Mucosa of descending colon (tissue), 3 donors: ENCODE measurements around the gene ACVR1B. TPM values are rescaled to one million over a fixed set of nuclear protein-coding genes. Genes with fewer than 3 reads are reported as not detected.

Source experiments
- ATAC-seq: fragments of 200-7000 bp; cut with Tn5 transposase; one replicate; pipeline ENCODE4 v1.9.1; 2020; ENCODE audit warnings: mild to moderate bottlenecking, moderate library complexity
- DNase-seq, 3 donors: peaks; one replicate each; pipeline ENCODE4 v3.0.0-alpha.2; 2020
- H3K36me3 ChIP-seq: fragments of 200-600 bp; one replicate; pipeline ENCODE4 v1.8.0; 2021; ENCODE audit warnings: low read depth, mild to moderate bottlenecking
- H3K4me1 ChIP-seq: fragments of 200-600 bp; one replicate; pipeline ENCODE4 v1.8.0; 2021; ENCODE audit warnings: low read depth, mild to moderate bottlenecking
- H3K4me3 ChIP-seq: fragments of 200-600 bp; one replicate; pipeline ENCODE4 v1.8.0; 2021; ENCODE audit warnings: mild to moderate bottlenecking
- H3K9me3 ChIP-seq: fragments of 200-600 bp; one replicate; pipeline ENCODE4 v1.8.0; 2021; ENCODE audit warnings: mild to moderate bottlenecking
- CTCF ChIP-seq: fragments of 200-600 bp; IDR thresholded peaks from one replicate; pipeline ENCODE4 v1.8.0; 2022; ENCODE audit warnings: antibody characterized with exemption, mild to moderate bottlenecking
- intact Hi-C, 2 donors: fragments of 100-400 bp; cut with DNase I in 1 of 2; cut with micrococcal nuclease in 1 of 2; formaldehyde crosslinking; loops; one replicate each; pipeline versions ENCODE4 v1.11.0 to v1.11.1; 2022; cut with DNase I, micrococcal nuclease
- total RNA-seq, 3 donors: library from RNA; stranded (reverse); fragmentation: NEBNext Ultra II Directional in 2 of 3; extraction: Animal tissue kit (Norgen Biotek cat#: 25700) in 2 of 3; gene quantifications; one replicate each; pipeline versions ENCODE4 v1.2.1 to v1.2.4, GENCODE V29; 2021 to 2023
- donor health status: DM: no; HTN: no; CAD: no; lungs with moderate emphysema.
- donor health status: DM: no; HTN: no; CAD: no.
- donor health status: DM: no; HTN: yes; CAD: no.

Gene ACVR1B
- total RNA-seq, 3 donors from 2014 or later: 42.4 to 95.7 (median 77.3) TPM

DNA sequence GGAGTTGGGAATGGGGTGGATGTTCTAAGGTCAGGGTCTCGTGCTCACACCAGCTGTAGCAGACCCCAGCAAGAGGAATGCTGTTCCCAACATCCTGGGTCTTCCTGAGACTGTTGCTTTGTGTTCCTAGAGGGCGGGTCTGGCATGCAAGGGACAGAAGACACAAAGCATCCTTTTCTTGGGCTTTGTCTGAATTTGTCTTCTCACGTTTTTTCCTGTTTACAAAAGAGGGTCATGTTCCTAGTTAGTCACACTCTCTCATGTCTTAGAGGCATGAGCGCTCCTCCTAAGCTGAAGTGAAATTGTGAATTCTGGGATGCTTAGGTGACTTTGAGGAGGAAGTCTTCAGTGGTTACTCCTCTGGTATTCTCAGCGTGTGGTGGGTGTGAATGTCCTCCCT is 45.6 kb downstream of the ACVR1B start:
- TF ChIP-seq CTCF: no peak
- intact Hi-C loops: no loop called here
- ATAC-seq (no peak), DNase-seq (no peak)
- no peak overlapping the region for H3K4me3 ChIP-seq
- H3K36me3 ChIP-seq: no peaks in the 10 kb centered on the region
- no peaks in the 10 kb centered on the region for H3K9me3 ChIP-seq
- no peaks in the 10 kb centered on the region for H3K4me1 ChIP-seq

GRCh38 chr12:52003016-52003550 is 51.6 kb downstream of the ACVR1B start:
- Histone ChIP-seq H3K4me3 (no peak overlapping the region), H3K4me1 (no peaks in the 10 kb centered on the region), H3K9me3 (no peaks in the 10 kb centered on the region), H3K36me3 (no peaks in the 10 kb centered on the region)
- intact Hi-C loops: no loop called here
- no peak for TF ChIP-seq CTCF
- DNase-seq (no peak), ATAC-seq (no peak)

GRCh38 chr12:52003591-52003990 is 52.1 kb downstream of the ACVR1B start:
- DNase-seq (no peak), ATAC-seq (no peak)
- H3K4me3 ChIP-seq: no peak overlapping the region
- intact Hi-C loops: no loop called here
- no peaks in the 10 kb centered on the region for H3K4me1 ChIP-seq
- no peaks in the 10 kb centered on the region for H3K9me3 ChIP-seq
- no peaks in the 10 kb centered on the region for H3K36me3 ChIP-seq
- no peak for TF ChIP-seq CTCF

DNA sequence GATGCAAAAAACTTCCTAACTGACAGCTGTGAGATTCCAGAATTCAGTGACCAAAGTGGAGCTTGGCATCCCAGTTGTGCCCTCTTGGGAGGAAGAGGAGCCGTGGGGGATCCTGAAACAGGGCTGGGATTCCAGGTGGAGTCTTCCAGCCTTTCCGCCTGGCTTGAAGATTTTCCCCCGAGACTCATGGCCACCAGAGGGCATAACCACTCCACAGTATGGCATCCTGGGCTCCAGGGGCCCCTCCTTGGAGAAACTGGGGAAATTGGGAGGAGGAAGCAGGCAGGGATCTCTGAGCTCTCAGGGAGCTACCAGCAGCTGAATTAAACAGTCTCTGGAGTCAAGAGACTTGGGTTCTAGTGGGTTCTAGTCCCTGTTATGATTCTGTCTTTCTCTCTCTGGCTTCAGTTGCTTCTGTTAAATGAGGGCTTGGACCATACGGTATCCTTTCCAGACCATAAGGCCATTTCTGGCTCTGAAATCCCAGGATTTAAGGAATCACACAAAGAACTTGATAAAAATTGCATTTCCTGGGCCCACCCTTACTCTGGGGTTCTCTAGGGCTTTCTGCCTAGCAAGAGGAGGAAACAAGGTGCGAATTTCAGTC is 52.6 kb downstream of the ACVR1B start:
- intact Hi-C loops: no loop called here
- peak; percentile 36 for ATAC-seq
- TF ChIP-seq CTCF: no peak

DNA sequence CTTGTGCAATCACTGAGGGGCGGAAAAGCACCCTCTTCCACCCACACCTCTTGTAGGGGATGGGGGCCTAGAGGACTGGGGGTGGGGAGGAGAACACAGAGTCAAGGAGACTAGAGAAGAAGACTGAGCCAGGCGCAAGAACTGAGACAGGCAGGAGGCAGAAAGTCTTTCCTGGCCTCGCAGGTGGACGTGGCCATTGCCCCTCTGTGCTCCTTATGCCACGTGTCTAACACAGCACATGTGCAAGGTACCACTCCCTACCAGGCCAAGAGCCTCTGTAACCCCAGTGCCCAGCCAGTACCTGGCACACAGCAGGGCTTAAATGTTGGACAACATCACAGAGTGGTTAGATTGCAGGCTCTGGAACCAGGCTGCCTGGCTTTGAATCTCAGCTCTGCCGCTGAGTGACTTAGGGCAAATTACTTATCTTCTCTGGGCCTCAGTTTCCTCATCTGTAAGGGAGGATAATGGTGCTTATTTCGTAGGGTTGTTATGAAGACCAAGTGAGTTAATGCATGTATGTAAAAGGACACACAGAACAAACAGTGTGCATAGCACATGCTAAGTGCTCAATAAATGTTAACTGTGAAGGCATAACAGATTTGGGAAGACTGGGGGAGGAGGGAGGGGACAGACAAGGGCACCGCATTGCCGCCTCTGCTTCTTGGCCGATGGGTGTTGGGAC is 53.9 kb downstream of the ACVR1B start:
- TF ChIP-seq CTCF: no peak
- intact Hi-C loops: no loop called here
- Histone ChIP-seq H3K9me3 (no peaks in the 10 kb centered on the region), H3K36me3 (no peaks in the 10 kb centered on the region), H3K4me1 (no peaks in the 10 kb centered on the region), H3K4me3 (no peak overlapping the region)
- DNase-seq (no peak), ATAC-seq (no peak)

More for the DNA sequence above, 52.6 kb downstream of the ACVR1B start:
- Histone ChIP-seq H3K4me1 (no peaks in the 10 kb centered on the region), H3K4me3 (no peak overlapping the region), H3K9me3 (no peaks in the 10 kb centered on the region), H3K36me3 (no peaks in the 10 kb centered on the region)
- peak in 2 of 3 donors; percentile 65 to 73 for DNase-seq
